ENCODE data around the gene SMPDL3A.
A peak's percentile ranks its signal among the peaks of the same experiment; 100 is the strongest.

SMPDL3A gene

DNA sequence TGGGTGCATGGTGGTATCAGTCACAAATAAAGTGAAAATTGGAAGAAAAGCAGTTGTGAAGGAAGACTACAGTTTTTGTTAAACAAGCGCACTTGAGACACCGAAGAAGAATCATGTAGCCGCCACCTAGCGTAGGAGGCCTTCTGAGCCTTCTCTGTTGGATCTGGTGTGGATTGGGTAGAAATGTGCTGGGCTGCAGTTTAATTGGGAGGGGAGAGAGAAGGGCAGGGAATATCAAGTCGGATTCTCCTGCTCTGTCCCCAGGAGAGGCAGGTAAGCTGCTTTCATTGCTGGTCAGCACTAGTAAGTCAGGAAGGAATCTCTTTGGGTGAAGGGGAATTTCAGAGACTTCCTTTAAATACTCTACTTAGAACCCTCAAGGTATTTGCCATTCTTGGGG, 10.8 kb upstream of the SMPDL3A start:
- no peak for DNase-seq

DNA sequence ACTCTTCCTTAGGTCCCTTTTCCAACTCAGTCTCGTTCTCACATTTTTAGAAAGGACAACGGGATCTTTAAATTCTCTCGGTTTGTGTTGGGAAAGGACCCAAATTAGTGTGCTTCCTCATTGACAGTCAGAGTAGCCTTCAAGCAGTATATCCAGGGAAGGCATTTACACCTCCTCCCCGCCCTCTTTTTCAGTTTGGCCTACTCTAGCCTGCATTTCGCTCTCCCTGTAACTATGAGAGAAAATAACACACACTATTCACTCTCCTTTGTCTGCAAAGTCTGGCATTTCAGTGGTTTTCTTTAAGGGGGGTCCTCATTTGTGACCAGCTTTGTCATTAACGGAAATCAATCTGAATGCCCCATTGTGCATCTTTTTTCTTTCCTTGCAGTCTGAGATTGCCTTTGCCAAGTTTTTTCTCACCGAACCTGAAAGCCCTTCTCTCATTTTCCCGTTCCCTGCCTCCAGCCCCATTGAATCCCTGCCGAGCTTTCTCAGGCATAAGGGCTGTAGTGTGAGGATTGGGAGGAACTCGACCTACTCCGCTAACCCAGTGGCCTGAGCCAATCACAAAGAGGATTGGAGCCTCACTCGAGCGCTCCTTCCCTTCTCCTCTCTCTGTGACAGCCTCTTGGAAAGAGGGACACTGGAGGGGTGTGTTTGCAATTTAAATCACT, 9.9 kb upstream of the SMPDL3A start:
- no peak for DNase-seq

DNA sequence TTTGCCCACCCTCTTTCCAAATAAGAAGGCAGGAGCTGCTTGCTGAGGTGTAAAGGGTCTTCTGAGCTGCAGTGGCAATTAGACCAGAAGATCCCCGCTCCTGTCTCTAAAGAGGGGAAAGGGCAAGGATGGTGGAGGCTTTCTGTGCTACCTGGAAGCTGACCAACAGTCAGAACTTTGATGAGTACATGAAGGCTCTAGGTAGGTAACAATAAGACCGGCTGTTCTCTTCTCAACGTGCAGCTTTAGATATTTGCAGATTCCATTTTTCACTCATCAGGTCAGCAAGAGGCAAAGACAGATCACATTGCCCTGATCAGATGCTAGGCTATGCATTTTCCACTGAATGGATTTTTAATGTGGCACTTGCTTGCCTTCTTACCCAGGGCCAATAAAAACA, 9.4 kb upstream of the SMPDL3A start, which contains the start of gene FABP7:
TSS of gene FABP7 (plus strand) at position 50 of the 400 bp plus-strand sequence. CDS start at position 129, 79 bp downstream.
- no peak for DNase-seq

DNA sequence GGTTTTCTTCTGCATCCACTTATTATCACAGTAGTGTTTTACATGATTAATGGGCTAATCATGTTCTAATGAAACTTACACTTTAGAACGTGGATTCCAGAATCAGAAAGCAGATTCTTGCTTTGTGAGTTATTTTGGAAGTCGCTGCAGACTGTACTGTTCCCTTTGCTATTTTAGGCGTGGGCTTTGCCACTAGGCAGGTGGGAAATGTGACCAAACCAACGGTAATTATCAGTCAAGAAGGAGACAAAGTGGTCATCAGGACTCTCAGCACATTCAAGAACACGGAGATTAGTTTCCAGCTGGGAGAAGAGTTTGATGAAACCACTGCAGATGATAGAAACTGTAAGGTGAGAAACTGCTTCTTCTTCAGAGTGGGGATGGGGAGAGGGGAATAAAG, 8.9 kb upstream of the SMPDL3A start:
- no peak for DNase-seq

DNA sequence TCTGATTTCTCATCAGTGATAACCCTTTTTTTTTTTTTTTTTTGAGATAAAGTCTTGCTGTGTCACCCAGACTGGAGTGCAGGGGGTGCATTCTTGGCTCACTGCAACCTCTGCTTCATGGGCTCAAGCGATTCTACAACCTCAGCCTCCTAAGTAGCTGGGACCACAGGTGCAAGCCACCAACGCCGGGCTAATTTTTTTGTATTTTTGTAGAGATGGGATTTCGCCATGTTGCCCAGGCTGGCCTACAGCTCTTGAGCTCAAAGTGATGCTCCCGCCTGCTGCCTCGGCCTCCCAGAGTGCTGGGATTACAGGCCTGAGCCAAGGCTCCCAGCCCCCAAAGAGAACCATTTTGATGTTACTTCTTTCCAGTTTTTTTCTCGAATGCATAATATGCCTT, 7.3 kb upstream of the SMPDL3A start:
- no peak for DNase-seq

DNA sequence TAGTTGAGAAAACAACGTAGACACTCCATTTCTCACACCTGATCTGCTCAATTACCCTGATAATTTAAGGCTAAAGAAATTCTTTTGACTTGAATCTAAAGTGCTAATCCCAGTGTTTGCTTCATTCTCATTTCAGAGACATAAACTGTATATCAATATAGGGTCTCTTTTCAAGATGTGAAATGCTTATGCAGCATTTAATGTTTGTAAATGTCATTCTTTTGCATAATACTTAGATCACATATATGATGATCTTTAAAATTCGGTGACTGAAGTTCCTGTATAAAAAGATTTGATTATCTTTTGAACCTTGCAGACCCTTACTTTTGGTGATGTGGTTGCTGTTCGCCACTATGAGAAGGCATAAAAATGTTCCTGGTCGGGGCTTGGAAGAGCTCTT, 5.7 kb upstream of the SMPDL3A start:
- DNase-seq, result no peak

DNA sequence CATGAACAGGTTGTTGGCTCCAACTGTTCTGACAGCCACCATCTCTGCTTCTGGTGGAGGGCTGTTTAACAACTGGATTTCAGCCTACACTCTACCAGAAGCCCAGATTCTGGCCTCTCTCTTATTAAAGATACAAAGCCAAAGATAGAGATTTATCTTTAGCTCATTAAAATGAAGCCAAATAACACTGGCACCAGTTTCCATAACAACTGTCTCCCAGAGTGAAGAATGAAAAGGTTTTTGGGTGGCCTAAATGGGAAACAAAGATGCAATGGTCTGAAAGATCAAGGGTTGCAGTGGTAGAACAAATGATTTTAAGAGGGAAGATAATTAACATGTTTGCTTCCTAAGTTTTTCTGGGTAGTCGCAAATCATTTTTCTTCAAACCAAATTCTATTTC, 3.2 kb upstream of the SMPDL3A start:
- no peak for DNase-seq

DNA sequence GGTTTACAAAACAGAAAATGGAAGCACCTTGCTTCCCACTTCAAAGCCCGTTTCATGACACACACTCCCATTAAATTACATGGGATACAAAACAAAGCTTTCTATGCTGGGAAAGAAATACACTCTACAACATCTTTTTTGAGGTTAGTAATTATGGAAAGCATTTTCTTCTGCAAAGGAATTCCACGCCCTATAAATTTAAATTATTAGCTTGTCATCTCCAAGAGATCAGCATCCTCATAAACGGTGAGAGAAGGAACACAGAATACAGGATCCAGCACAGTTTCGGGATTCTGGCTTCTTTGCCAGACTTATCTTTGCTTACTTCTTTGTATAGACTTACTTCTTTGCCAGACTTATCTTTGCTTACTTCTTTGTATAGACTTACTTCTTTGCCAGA, 1.3 kb upstream of the SMPDL3A start:
- DNase-seq, result no peak

DNA sequence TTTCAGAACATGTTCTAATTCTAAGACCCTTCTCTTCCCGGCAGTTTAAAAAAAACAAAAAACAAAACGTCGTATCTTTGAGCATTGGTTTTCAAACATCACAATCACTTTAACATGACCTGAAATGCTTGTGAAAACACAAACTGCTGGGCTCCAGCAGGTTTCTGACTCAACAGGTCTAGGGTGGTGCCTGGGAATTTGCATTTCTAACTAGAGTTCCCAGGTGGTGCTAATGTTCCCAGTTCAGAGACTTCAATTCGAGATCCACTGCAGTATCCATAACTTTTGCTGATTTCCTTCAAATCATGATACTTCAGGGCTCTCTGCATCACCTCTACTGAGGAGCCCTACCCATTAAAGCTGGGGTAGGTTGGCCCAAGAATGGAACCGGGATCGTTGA, 850 bp upstream of the SMPDL3A start:
- DNase-seq, result no peak

DNA sequence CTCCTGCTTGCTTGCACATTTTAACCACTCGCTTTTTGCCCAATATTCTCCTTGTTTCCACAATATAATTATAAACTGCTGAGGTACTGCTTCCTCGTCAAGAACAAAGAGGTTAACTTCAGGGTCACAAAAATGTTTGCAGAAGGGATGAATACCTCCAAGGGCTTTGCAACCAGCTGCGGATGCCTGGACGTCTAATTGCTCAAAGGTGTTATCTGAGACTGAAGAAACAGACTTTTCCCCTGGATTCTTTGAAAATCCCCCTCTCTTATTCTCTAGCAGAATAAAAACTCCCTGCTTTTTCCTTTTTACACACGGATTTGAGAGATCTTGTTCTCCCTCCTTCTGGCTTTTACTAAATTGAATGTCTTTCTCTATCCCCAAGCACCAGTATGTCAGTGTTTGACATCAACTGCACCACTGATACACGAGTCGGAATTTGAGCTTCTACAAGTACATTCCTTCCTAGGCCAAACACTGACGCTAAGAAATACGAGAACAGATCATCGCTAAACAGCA, 336 bp upstream of the SMPDL3A start:
- no peak for DNase-seq

DNA sequence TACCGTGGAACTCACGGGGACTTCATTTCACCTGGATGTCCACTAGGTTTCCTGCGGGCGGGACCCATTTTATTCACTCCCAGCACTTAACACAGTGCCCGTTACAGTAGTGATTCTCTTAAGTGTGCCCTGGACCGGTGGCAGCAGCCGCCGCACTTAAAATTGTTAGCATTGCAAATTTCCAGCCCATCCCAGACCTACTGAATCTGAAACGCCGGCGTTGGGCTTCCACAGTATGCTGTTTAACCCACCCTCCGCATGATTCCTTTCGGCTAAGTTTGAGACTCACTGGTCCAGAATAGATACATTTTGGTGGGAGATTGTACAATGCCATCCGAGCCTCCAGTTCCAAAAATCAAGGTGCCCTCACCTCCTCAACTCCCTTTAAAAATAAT, 967 bp downstream of the SMPDL3A start:
- DNase-seq, result no peak

DNA sequence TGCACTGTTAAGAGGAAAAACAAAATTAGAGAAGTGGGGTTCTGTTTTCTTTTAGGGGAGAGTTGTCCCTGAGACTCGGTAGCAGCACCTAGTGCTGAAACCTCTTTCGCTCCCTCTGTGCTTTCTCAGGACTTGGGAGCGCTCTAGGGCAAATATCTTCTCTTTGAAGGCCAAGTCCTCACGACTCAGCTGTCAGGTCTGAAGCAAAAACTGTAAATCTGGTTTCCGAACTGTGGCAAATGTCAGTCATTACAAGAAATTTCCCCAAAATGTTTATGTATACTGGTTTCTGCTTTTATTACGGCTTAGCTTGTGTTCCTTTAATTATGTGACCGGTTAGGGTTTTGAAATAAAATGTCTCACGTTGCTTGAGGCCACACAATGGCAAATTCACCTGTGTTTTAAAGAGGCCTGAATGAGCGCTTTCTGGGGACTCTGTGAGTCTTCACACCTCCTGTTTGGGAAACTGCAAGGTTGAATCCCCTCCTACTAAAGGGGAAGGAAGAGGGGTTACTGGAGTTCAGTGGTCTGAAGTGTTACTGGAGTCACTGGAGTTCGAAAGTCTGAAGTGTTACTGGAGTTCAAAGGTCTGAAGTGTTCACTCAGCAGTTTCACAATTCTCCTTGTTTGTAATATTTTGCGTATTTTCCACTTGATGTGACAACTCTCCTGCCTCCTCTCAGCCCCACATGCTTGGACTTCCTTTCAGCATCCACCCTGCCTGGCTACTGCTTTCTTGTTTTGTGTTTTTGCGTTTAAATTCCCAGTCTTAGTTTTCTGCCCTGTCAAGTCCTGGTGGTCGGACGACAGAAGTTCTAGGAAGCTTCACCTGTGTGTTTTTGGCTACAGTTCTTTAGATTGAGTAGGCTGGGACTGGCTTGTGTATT, 1.6 kb downstream of the SMPDL3A start:
- DNase-seq, result no peak

DNA sequence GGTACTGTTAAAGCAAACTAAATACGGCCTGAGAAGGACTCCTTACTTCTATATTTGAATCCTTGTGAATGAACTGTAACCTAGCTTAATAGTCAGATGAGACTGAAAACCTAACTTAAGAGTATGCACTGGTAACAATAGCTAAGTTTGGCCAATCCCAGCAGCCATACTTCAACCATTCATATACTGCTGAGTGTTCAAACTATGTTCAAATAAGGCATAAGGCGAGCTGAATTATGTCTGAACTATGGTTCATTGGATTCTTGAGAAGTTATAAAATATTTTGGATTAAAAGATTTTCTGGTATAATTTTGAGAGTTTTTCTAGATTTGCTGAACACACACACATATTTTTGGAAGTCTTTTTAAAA, 2.2 kb downstream of the SMPDL3A start:
- DNase-seq, result no peak

DNA sequence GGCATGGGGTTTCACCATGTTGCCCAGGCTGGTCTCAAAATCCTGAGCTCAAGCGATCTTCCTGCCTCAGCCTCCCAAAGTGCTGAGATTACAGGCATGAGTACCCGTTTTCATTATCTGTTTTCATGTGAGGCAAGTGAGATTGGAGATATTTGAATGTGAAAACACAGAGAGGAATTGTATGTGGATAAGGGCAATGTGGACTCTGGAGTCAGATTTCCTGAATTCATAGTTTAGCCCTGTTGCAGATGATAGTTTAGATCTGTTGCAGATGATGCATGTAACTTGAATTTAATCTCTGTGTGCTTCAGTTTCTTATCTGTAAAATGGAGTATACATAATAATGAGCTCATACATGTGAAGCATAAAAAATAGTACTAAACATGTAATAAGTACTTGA, 3.7 kb downstream of the SMPDL3A start:
- DNase-seq, result no peak

DNA sequence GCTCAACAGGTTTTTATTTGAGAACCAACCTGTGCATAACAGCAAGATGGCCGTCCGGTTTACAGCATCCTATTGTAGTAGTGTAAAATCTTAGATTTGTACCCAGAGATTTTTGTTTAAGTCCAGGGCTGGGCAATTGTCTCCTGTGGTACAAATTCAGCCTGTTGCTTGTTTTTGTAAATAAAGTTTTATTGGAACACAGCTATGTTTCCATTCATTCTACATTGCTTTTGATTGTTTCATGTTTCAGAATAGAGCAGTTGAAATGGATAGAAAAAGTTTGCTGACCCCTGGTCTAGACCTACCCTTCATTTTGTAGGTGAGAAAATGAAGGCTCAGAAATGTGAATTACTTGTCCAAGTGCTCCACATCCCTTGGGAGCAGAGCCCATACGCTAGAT, 8.5 kb downstream of the SMPDL3A start:
- no peak for DNase-seq

DNA sequence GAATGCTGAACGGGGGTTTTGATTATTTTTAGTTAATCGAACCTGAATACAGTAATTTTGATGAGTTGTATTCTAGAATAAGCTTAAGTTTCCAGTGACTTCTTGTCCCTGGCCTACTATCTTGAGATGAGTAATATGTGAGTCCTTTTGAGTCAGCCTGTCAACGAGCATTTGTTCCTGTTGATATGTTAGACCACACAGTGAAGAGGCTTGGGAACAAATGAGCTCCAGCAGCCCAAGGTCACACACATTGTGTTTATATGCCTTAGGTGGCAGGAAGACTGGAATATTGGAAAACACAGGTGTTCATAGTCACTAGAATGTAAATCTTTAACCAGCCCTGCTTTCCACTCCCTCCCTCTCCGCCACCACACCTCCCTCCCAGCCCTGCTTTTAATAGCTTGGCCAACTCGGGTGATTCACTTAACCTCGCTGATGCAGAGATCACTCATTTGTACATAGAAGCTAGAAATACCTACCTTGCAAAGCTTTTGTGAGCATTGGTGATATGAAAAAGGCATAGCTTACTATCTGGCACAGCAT, 9.1 kb downstream of the SMPDL3A start:
- DNase-seq, result peak; percentile 1

DNA sequence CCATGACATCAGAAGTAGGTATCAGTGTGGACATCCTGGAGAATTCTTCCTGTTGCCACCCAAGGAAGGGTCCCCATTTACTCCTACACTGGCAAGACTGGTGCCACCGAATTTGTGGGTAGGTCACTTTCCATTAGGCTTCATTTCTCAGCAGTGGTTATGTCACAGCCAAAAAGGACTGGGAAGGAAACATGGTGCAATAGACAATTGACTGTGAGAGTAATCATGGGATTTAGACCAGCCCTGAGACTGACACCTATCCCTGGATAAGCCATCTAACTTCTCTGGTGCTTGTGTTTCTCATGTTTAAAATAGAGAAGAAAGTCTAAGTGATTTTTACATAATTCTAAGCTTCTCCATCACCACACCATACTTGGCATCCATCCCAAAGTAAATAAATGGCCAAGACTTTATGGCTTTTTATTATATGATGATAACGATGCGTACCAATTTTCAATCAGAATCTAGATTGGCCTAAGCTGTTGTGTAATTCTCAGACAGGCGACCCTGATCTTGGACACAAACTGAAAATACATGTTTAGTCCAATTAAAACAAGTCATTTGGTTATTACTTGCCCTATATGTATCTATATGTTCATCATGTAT, 10.2 kb downstream of the SMPDL3A start:
- no peak for DNase-seq

DNA sequence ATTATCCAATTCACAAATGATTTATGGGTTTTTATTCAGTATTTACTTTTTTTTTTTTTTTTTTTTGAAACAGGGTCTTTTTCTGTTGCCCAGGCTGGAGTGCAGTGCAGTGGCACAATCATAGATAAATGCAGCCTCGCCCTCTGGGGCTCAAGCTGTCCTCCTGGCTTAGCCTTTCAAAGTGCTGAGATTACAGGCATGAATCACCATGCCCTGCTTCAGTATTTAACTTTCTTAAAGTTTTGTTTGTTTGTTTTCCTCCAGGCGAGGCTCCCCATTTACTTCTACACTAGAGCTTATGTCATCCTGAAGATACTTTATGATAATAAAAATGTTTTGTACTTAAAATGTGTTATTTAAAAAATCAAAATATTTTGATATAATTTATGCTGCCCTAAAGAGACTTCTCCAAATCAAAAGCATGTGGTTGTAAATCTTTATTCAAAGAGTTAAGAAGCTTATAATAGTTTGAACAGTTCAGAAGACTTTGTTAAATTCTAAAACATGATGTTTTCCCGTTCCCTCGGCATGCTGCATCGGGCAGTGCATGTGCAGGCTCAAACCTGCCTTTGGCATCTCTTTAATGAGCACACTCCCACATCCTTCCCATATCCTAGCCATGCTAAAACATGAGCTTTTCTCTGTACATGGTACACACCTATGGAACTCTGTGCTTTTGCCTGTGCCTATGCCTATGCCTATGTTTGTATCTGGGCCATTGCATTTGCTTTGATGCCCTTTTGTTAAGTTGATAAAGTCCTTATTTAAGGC, 11.0 kb downstream of the SMPDL3A start:
- DNase-seq, result peak; percentile 1

DNA sequence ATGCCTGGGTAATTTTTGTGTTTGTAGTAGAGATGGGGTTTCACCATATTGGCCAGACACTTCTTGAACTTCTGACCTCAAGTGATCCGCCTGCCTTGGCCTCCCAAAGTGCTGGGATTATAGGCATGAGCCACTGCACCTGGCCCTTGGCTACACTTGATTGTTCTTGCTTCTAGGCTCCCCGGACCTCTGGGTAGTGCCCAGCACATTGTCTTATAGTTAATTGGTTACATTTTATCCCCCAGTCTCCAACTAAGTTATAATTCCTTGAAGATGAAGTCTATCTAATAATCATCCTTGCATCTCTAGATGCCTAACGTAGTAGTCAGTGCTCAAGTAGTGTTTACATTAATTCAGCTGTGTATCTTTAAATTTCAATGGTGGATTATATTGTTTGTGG, 11.8 kb downstream of the SMPDL3A start:
- DNase-seq, result no peak

DNA sequence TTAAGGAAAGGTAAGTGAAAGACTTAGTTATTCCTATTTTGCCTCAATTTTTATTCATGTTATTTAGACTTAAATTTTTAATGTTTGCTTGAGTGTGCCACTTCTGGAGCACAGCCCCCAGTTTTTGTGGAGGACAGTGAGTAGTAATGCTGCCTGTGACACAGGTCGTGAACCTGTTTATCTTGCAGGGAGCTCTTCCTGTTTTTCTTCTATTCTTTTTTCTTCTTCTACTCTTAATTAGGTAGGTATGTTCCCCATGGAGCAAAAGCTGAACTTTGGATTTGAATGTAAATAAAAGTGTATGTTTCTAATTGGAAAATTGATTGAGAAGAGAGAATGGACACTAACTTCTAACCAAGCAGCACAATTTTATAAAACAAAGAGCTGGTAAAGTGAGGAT, 12.3 kb downstream of the SMPDL3A start:
- DNase-seq, result no peak

DNA sequence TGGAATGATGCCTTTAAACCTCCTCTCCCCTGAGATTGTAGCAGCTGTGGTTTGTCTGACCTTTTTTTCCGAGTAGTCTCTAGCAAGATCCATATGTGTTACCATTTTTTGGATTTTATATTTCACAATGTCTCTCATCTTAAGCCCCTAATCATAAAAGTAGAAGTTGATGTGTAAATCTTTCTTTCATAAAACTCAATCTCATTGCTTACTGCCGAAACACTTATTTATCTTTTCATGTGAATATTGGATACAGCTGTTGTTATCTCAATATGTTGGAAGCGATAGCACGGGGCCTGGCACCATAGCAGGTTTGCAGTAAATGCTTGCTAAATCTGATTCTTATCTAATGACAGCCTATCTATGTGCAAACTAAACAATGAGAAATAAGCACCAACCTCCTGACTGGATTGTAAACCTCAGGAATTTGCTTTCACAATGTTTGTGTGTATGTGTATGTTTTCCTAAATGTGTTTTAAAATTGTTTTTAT, 14.2 kb downstream of the SMPDL3A start:
- DNase-seq, result no peak

DNA sequence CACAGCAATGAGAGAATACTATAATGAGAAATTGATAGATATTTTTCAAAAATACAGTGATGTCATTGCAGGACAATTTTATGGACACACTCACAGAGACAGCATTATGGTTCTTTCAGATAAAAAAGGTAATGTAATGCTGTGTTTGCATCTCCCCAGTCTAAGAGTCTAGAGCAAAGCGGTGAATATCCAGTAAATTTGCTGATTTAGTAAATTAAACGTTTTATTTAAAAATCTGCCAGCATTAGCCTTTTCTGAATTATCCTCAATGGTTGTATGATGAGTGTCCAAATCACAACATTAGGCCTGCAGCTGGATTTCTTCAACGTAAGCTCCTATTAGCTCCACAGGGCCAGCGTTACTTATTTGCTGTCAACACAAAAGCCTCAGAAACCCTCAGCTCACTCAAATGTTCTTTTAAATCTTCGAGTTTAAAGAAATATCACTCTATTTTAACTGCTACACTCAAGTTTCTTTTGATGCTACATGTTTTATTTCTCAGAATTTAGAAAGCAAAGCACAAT, 16.0 kb downstream of the SMPDL3A start:
- no peak for DNase-seq

Data from amniotic stem cell (primary cell).